GM23248 (cell line): ENCODE data around the gene CTNNA3. TPM values are rescaled to one million over a fixed set of nuclear protein-coding genes. Genes with fewer than 3 reads are reported as not detected.

Source experiments
- DNase-seq: peaks from one replicate; pipeline ENCODE4 v3.0.0-alpha.2; 2015
- H2AFZ ChIP-seq: fragments of 200-600 bp; sonication (generic); 2 replicates; pipeline ENCODE4 v1.6.1; 2016; ENCODE audit warnings: antibody characterized with exemption
- H3F3A ChIP-seq: fragments of 200-600 bp; sonication (generic); 2 replicates; pipeline ENCODE4 v1.6.1; 2016; ENCODE audit warnings: mild to moderate bottlenecking, antibody characterized with exemption, mixed run types; ENCODE audit not compliant: insufficient read depth
- H3K27ac ChIP-seq: fragments of 200-600 bp; sonication (generic); 2 replicates; pipeline ENCODE4 v1.5.1; 2016; ENCODE audit warnings: mild to moderate bottlenecking
- H3K27me3 ChIP-seq: fragments of 200-600 bp; sonication (generic); replicated peaks from 2 replicates; pipeline ENCODE4 v1.6.1; 2016; ENCODE audit warnings: mild to moderate bottlenecking; ENCODE audit not compliant: insufficient read depth
- H3K36me3 ChIP-seq: fragments of 200-600 bp; sonication (generic); 2 replicates; pipeline ENCODE4 v1.6.1; 2016; ENCODE audit warnings: low read depth, mild to moderate bottlenecking
- H3K4me1 ChIP-seq: fragments of 200-600 bp; sonication (generic); 2 replicates; pipeline ENCODE4 v1.6.1; 2016; ENCODE audit warnings: mild to moderate bottlenecking; ENCODE audit not compliant: insufficient read depth
- H3K4me2 ChIP-seq: fragments of 200-600 bp; sonication (generic); one replicate; pipeline ENCODE4 v1.6.1; 2016; ENCODE audit warnings: mild to moderate bottlenecking; ENCODE audit not compliant: unreplicated experiment
- H3K4me3 ChIP-seq: fragments of 200-600 bp; sonication (generic); 2 replicates; pipeline ENCODE4 v1.5.1; 2016; ENCODE audit warnings: mild to moderate bottlenecking
- H3K79me2 ChIP-seq: fragments of 200-600 bp; sonication (generic); 2 replicates; pipeline ENCODE4 v1.6.1; 2016; ENCODE audit warnings: mild to moderate bottlenecking; ENCODE audit not compliant: insufficient read depth
- H3K9ac ChIP-seq: fragments of 200-600 bp; sonication (generic); 2 replicates; pipeline ENCODE4 v1.6.1; 2016; ENCODE audit warnings: mild to moderate bottlenecking
- H3K9me2 ChIP-seq: fragments of 200-600 bp; sonication (generic); 2 replicates; pipeline ENCODE4 v1.6.1; 2016; ENCODE audit warnings: mixed run types, mild to moderate bottlenecking, moderate library complexity; ENCODE audit not compliant: insufficient read depth
- H3K9me3 ChIP-seq: fragments of 200-600 bp; sonication (generic); one replicate; pipeline ENCODE4 v1.6.1; 2017; ENCODE audit warnings: low read depth
- H4K20me1 ChIP-seq: fragments of 200-600 bp; sonication (generic); 2 replicates; pipeline ENCODE4 v1.6.0; 2016; ENCODE audit not compliant: insufficient read depth
- EZH2 ChIP-seq: fragments of 200-600 bp; sonication (generic); IDR thresholded peaks from 2 replicates; pipeline ENCODE4 v1.6.1; 2018; ENCODE audit warnings: antibody characterized with exemption, mild to moderate bottlenecking; ENCODE audit not compliant: insufficient read depth, poor library complexity, severe bottlenecking
- EZH2phosphoT487 ChIP-seq: fragments of 200-600 bp; sonication (generic); IDR thresholded peaks from 2 replicates; pipeline ENCODE4 v1.6.1; 2018; ENCODE audit warnings: antibody characterized with exemption, moderate library complexity, mild to moderate bottlenecking, low read depth; ENCODE audit not compliant: insufficient read depth
- WGBS, 2 experiments: methylation state at CpG; one replicate each; pipeline ENCODE4 v1.1.6; 2015 to 2017; ENCODE audit warnings: low lambda C conversion rate in 2 of 2, low coverage in 1 of 2; ENCODE audit errors: missing lambda C conversion rate in 2 of 2; 5-methylcytosine and 5-hydroxymethylcytosine counted together
- in situ Hi-C: fragments of 300-500 bp; cut with MboI; formaldehyde crosslinking; loops from 2 replicates; pipeline ENCODE4 v1.15.0; 2020
- polyA plus RNA-seq: library from polyadenylated mRNA; unstranded; fragments of >200 nt; fragmentation: Nextera tagmentation; extraction: Ambion mirVana; gene quantifications from 2 replicates; pipeline ENCODE4 v1.2.1, GENCODE V29; 2016
- total RNA-seq: library from RNA; depleted of rRNA; stranded (reverse); fragments of >200 nt; shearing (Covaris generic); gene quantifications from 2 replicates; pipeline ENCODE4 v1.2.3, GENCODE V29; 2014

CTNNA3 gene
- total and polyA plus RNA-seq, 2 experiments from 2014 or later = not detected

GRCh38 chr10:67017218-67017617 lies 678.8 kb downstream of the CTNNA3 start:
- H3K27me3 ChIP-seq = no peaks in the 10 kb centered on the region
- no peaks in the 10 kb centered on the region for H3K4me1 ChIP-seq
- no peak overlapping the region for H3K9ac ChIP-seq
- no peaks in the 10 kb centered on the region for H3K36me3 ChIP-seq
- in situ Hi-C loops = no loop called here
- H2AFZ ChIP-seq = no peak overlapping the region
- no peaks in the 10 kb centered on the region for H3F3A ChIP-seq
- no peaks in the 10 kb centered on the region for H3K79me2 ChIP-seq
- H3K9me2 ChIP-seq = no peaks in the 10 kb centered on the region
- 17 to 18% methylated on average over 2 of the region's 2 CpGs for WGBS, 2 experiments
- TF ChIP-seq EZH2 (no peak), EZH2phosphoT487 (no peak)
- H3K4me3 ChIP-seq = no peak overlapping the region
- DNase-seq = no peak
- no peak overlapping the region for H3K27ac ChIP-seq
- H3K9me3 ChIP-seq = no peaks in the 10 kb centered on the region
- H4K20me1 ChIP-seq = no peaks in the 10 kb centered on the region
- H3K4me2 ChIP-seq = no peak overlapping the region

- WGBS, 2 experiments = 7 to 10% methylated on average over 1 of the region's 1 CpG
These were observed 680.8 kb downstream of the CTNNA3 start for GRCh38 chr10:67015225-67015624.

GRCh38 chr10:67011981-67012380 lies 684.0 kb downstream of the CTNNA3 start:
- TF ChIP-seq EZH2phosphoT487 = no peak
- no peak for TF ChIP-seq EZH2
- WGBS, 2 experiments = 2 to 13% methylated on average over 3 of the region's 3 CpGs
- no peaks in the 10 kb centered on the region for H4K20me1 ChIP-seq

More at GRCh38 chr10:67015225-67015624, 680.8 kb downstream of the CTNNA3 start:
- H3K4me1 ChIP-seq = no peaks in the 10 kb centered on the region
- no peak overlapping the region for H3K4me3 ChIP-seq
- H3K9me3 ChIP-seq = no peaks in the 10 kb centered on the region
- H3K4me2 ChIP-seq = no peak overlapping the region
- DNase-seq = no peak
- H3F3A ChIP-seq = no peaks in the 10 kb centered on the region
- H4K20me1 ChIP-seq = no peaks in the 10 kb centered on the region
- no peaks in the 10 kb centered on the region for H3K27me3 ChIP-seq
- H3K27ac ChIP-seq = no peak overlapping the region
- H3K36me3 ChIP-seq = no peaks in the 10 kb centered on the region
- H3K9me2 ChIP-seq = no peaks in the 10 kb centered on the region
- TF ChIP-seq EZH2 (no peak), EZH2phosphoT487 (no peak)
- in situ Hi-C loops = no loop called here
- H2AFZ ChIP-seq = no peak overlapping the region
- no peak overlapping the region for H3K9ac ChIP-seq
- no peaks in the 10 kb centered on the region for H3K79me2 ChIP-seq

GRCh38 chr10:67011480-67011879 lies 684.5 kb downstream of the CTNNA3 start:
- no peaks in the 10 kb centered on the region for H4K20me1 ChIP-seq
- no peak for TF ChIP-seq EZH2
- DNase-seq = no peak
- H3K4me1 ChIP-seq = no peaks in the 10 kb centered on the region
- no peaks in the 10 kb centered on the region for H3K27me3 ChIP-seq
- no peak overlapping the region for H3K27ac ChIP-seq
- no peaks in the 10 kb centered on the region for H3F3A ChIP-seq
- no peak overlapping the region for H2AFZ ChIP-seq
- no peak overlapping the region for H3K4me2 ChIP-seq
- peaks cover 3% of the 10 kb centered on the region for H3K9me3 ChIP-seq
- no peaks in the 10 kb centered on the region for H3K36me3 ChIP-seq
- H3K4me3 ChIP-seq = no peak overlapping the region
- in situ Hi-C loops = no loop called here
- H3K79me2 ChIP-seq = no peaks in the 10 kb centered on the region
- WGBS, 2 experiments = 33 to 58% methylated on average over 1 of the region's 1 CpG
- H3K9ac ChIP-seq = no peak overlapping the region
- H3K9me2 ChIP-seq = no peaks in the 10 kb centered on the region

More at GRCh38 chr10:67011981-67012380, 684.0 kb downstream of the CTNNA3 start:
- in situ Hi-C loops = no loop called here
- Histone ChIP-seq H3K4me1 (no peaks in the 10 kb centered on the region), H3K36me3 (no peaks in the 10 kb centered on the region), H3K4me2 (no peak overlapping the region), H3K27me3 (no peaks in the 10 kb centered on the region), H3K4me3 (no peak overlapping the region), H3K9me3 (peaks cover 3% of the 10 kb centered on the region), H2AFZ (no peak overlapping the region), H3K9me2 (no peaks in the 10 kb centered on the region), H3K9ac (no peak overlapping the region), H3F3A (no peaks in the 10 kb centered on the region), H3K79me2 (no peaks in the 10 kb centered on the region), H3K27ac (no peak overlapping the region)
- no peak for DNase-seq

- Histone ChIP-seq H3K4me2 (no peak overlapping the region), H3F3A (no peaks in the 10 kb centered on the region), H3K9me3 (peaks cover 3% of the 10 kb centered on the region), H3K27ac (no peak overlapping the region), H3K4me1 (no peaks in the 10 kb centered on the region), H3K9me2 (no peaks in the 10 kb centered on the region), H4K20me1 (no peaks in the 10 kb centered on the region), H3K36me3 (no peaks in the 10 kb centered on the region), H3K79me2 (no peaks in the 10 kb centered on the region), H3K27me3 (no peaks in the 10 kb centered on the region), H2AFZ (no peak overlapping the region), H3K9ac (no peak overlapping the region), H3K4me3 (no peak overlapping the region)
- WGBS, 2 experiments = 5 to 8% methylated on average over 1 of the region's 1 CpG
- no peak for DNase-seq
- in situ Hi-C loops = no loop called here
- TF ChIP-seq EZH2 = no peak
These were observed 690.0 kb downstream of the CTNNA3 start for GRCh38 chr10:67005981-67006380.
